Nephron (organoid): ENCODE results near the gene TXNDC11.

ENCODE experiments used
- H3K27ac Mint-ChIP-seq, 3 experiments: 2 replicates each; pipeline ENCODE4 v1.8.0; 2020; ENCODE audit warnings: mixed read lengths in 3 of 3, mild to moderate bottlenecking in 2 of 3, moderate library complexity in 1 of 3
- H3K27me3 Mint-ChIP-seq: 2 replicates; pipeline ENCODE4 v1.8.0; 2021; ENCODE audit warnings: low read depth, mild to moderate bottlenecking, moderate library complexity, mixed read lengths
- H3K36me3 Mint-ChIP-seq: 2 replicates; pipeline ENCODE4 v1.8.0; 2020; ENCODE audit warnings: low read depth, mixed read lengths
- H3K4me1 Mint-ChIP-seq: 2 replicates; pipeline ENCODE4 v1.8.0; 2020; ENCODE audit warnings: mixed read lengths
- H3K4me3 Mint-ChIP-seq, 3 experiments: 2 replicates each; pipeline ENCODE4 v1.8.0; 2020; ENCODE audit warnings: mild to moderate bottlenecking in 3 of 3, mixed read lengths in 3 of 3, moderate library complexity in 2 of 3
- H3K9me3 Mint-ChIP-seq: 2 replicates; pipeline ENCODE4 v1.8.0; 2020; ENCODE audit warnings: mixed read lengths
- TF ChIP-seq, protein P1 (sequence below), 3 experiments: fragments of 200-600 bp; sonication (generic); IDR thresholded peaks; one replicate each; pipeline ENCODE4 v1.5.0; 2021; ENCODE audit warnings: antibody characterized with exemption in 3 of 3; ENCODE audit not compliant: unreplicated experiment in 3 of 3

TXNDC11 gene

DNA sequence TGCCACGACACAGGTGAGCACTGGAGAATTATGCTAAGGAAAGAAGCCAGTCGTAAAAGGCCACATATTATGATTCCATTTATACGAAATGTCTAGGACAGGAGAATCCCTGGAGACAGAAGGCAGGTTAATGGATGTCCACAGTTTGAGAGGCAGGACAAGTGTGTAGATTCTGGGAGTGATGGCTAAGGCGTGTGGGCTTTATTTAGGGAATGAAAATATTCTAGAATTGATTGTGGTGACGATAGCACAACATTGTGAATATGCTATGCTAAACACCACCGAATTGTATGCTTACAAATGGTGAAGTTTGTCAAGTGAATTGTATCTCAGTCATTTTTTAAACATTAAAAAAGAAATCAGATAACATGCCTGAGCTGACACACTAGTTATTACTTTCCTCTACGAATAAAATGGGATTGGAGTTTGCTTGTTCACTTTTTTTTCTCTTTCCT lies 5.3 kb upstream of the TXNDC11 start:
- H3K4me1 Mint-ChIP-seq, result peaks cover 17% of the 10 kb centered on the region
- no peaks in the 10 kb centered on the region for H3K9me3 Mint-ChIP-seq
- H3K27me3 Mint-ChIP-seq, result no peaks in the 10 kb centered on the region
- peak overlapping the region; percentile 90 to 94 (median 91) for H3K27ac Mint-ChIP-seq
- TF ChIP-seq, protein P1, sequence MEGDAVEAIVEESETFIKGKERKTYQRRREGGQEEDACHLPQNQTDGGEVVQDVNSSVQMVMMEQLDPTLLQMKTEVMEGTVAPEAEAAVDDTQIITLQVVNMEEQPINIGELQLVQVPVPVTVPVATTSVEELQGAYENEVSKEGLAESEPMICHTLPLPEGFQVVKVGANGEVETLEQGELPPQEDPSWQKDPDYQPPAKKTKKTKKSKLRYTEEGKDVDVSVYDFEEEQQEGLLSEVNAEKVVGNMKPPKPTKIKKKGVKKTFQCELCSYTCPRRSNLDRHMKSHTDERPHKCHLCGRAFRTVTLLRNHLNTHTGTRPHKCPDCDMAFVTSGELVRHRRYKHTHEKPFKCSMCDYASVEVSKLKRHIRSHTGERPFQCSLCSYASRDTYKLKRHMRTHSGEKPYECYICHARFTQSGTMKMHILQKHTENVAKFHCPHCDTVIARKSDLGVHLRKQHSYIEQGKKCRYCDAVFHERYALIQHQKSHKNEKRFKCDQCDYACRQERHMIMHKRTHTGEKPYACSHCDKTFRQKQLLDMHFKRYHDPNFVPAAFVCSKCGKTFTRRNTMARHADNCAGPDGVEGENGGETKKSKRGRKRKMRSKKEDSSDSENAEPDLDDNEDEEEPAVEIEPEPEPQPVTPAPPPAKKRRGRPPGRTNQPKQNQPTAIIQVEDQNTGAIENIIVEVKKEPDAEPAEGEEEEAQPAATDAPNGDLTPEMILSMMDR (IDR thresholded peaks at IDR 0.05; ENCODE audit: unreplicated experiment in 3 of 3), result no peak
- peak overlapping the region in 2 of 3 experiments; percentile 4 to 38 for H3K4me3 Mint-ChIP-seq
- peaks cover 34% of the 10 kb centered on the region for H3K36me3 Mint-ChIP-seq

DNA sequence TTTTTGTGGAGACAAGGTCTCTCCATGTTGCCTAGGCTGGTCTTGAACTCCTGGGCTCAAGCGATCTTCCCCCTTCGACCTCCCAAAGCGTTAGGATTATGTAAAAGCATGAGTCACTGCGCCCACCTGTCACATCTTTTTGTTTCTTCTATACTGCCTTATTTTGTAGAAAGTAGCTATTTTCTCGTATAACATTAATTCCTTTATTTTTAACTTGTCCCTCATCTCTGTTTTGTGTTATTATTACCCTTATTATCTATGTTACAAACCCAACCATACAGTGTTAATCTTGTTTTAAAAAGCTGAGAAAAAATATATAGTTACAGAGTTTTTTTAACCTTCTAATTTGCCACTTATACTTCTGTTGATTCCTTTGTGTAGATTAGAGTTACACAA lies 1.4 kb upstream of the TXNDC11 start:
- Mint-ChIP-seq H3K27ac (peak overlapping the region; percentile 86 to 97 (median 91)), H3K4me1 (peaks cover 39% of the 10 kb centered on the region), H3K4me3 (peak overlapping the region; percentile 83 to 86 (median 84)), H3K9me3 (no peaks in the 10 kb centered on the region), H3K27me3 (no peaks in the 10 kb centered on the region), H3K36me3 (peaks cover 12% of the 10 kb centered on the region)
- TF ChIP-seq, protein P1 (IDR thresholded peaks at IDR 0.05; ENCODE audit: unreplicated experiment in 3 of 3), result no peak

DNA sequence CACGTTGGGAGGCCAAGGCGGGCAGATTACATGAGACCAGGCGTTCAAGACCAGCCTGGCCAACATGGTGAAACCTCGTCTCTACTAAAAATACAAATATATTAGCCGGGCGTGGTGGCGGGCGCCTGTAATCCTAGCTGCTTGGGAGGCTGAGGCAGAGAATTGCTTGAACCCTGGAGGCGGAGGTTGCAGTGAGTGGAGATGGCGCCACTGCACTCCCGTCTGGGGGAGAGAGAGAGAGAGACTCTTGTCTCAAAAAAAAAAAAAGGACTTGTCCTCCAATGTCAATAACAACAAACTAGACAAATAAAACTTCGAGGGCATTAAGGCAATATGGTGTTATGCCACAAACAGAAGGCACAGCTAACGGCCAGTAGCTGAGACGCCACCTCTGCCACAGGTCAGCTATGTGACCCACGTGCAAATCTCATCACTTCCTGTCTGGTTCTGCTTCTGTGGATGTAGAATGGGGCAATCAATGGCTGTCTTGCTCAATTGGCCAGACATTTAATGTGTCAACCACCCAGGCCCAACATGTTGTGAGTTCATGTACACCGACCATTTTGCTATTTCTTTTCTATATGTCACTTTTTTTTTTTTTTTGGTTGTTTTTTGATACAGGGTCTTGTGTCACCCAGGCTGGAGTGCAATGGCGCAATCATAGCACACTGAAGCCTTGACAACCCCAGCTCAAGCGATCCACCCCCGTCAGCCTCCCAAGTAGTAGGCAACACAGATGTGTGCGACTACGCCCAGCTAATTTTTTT lies 834 bp upstream of the TXNDC11 start:
- peak overlapping the region; percentile 86 to 97 (median 91) for H3K27ac Mint-ChIP-seq
- no peaks in the 10 kb centered on the region for H3K27me3 Mint-ChIP-seq
- peaks cover 10% of the 10 kb centered on the region for H3K36me3 Mint-ChIP-seq
- TF ChIP-seq, protein P1 (IDR thresholded peaks at IDR 0.05; ENCODE audit: unreplicated experiment in 3 of 3), result no peak
- H3K9me3 Mint-ChIP-seq, result no peaks in the 10 kb centered on the region
- H3K4me3 Mint-ChIP-seq, result peak overlapping the region; percentile 83 to 86 (median 84)
- H3K4me1 Mint-ChIP-seq, result peaks cover 42% of the 10 kb centered on the region

DNA sequence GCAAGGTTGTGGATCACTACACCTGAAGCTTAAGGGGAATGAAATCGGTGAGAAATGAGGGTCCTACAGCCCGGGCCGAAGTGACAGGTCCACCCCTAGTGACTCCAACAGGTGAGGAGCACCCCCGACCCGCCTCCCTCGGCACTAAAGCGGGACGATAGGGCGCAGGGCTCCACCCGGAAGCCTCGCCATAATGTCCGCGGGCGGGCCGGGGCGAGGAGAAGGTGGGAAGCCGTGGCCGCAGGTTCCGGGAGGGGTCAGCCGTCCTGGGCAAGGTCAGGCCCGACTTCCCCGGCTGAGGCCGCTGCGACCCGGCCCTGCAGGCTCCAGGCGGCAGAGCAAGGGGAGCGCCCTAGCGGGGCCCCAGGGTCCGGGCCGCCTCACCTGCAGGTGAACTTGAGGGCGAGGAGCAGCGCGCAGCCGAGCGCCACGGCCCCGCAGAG lies 543 bp downstream of the TXNDC11 start:
- H3K27me3 Mint-ChIP-seq, result no peaks in the 10 kb centered on the region
- H3K4me1 Mint-ChIP-seq, result peaks cover 46% of the 10 kb centered on the region
- H3K36me3 Mint-ChIP-seq, result peaks cover 14% of the 10 kb centered on the region
- peak overlapping the region; percentile 98 to 99 (median 99) for H3K4me3 Mint-ChIP-seq
- TF ChIP-seq, protein P1 (IDR thresholded peaks at IDR 0.05; ENCODE audit: unreplicated experiment in 3 of 3), result no peak
- peak overlapping the region; percentile 57 to 95 (median 81) for H3K27ac Mint-ChIP-seq
- no peaks in the 10 kb centered on the region for H3K9me3 Mint-ChIP-seq

DNA sequence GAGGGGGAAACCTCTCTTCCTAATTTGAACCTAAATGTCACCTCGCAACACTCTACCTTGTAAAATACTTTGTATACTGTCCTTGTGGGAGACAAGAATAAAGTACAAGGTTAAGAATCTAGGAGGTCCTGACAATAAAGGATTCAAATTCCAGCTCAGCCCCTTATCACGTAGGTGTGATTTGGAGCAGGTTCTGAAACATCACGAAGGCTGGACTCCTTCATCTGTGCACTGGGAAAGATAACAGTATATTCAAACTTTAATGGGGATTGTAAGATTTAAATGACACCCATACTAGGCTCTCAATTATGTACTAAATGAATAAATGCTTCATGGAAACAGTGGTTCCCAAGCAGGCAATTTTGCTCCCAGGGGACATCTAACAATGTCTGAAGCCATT lies 2.1 kb downstream of the TXNDC11 start:
- Mint-ChIP-seq H3K9me3 (no peaks in the 10 kb centered on the region), H3K27ac (peak overlapping the region; percentile 57 to 95 (median 81)), H3K27me3 (no peaks in the 10 kb centered on the region), H3K4me1 (peaks cover 54% of the 10 kb centered on the region), H3K36me3 (peaks cover 22% of the 10 kb centered on the region), H3K4me3 (peak overlapping the region; percentile 98 to 99 (median 99))
- TF ChIP-seq, protein P1 (IDR thresholded peaks at IDR 0.05; ENCODE audit: unreplicated experiment in 3 of 3), result no peak
